HFFc6 (cell line): ENCODE measurements around the gene DMAP1. TPM values are rescaled to one million over a fixed set of nuclear protein-coding genes. Genes with fewer than 3 reads are reported as not detected.

Experiments
- DNase-seq: peaks from one replicate; pipeline ENCODE4 v3.0.0-alpha.2; 2018
- H3K27ac Mint-ChIP-seq: 2 replicates; pipeline ENCODE4 v1.8.0; 2020; ENCODE audit warnings: mild to moderate bottlenecking, mixed read lengths
- H3K27me3 Mint-ChIP-seq: 2 replicates; pipeline ENCODE4 v1.8.0; 2021; ENCODE audit warnings: mild to moderate bottlenecking, moderate library complexity, mixed read lengths; ENCODE audit not compliant: insufficient read depth
- H3K36me3 Mint-ChIP-seq: 2 replicates; pipeline ENCODE4 v1.8.0; 2021; ENCODE audit warnings: low read depth, mixed read lengths
- H3K4me1 Mint-ChIP-seq: 2 replicates; pipeline ENCODE4 v1.8.0; 2020; ENCODE audit warnings: low read depth, mixed read lengths
- H3K4me3 Mint-ChIP-seq: 2 replicates; pipeline ENCODE4 v1.8.0; 2020; ENCODE audit warnings: mild to moderate bottlenecking, moderate library complexity, mixed read lengths
- H3K9me3 Mint-ChIP-seq: 2 replicates; pipeline ENCODE4 v1.8.0; 2020; ENCODE audit warnings: mild to moderate bottlenecking, mixed read lengths
- CTCF ChIP-seq: fragments of 200-600 bp; sonication (generic); IDR thresholded peaks from 2 replicates; pipeline ENCODE4 v1.5.0; 2021; ENCODE audit warnings: antibody characterized with exemption, mild to moderate bottlenecking
- total RNA-seq, 6 experiments: library from RNA; stranded (reverse); fragmentation: NEBNext Ultra II Directional; extraction: Animal tissue kit (Norgen Biotek cat#: 25700); gene quantifications; 2 replicates in 1 of 6; 3 replicates in 5 of 6; pipeline ENCODE4 v1.2.3, GENCODE V29; 2021

The DMAP1 gene
- total RNA-seq, 6 experiments from 2014 or later: 25.7 to 34.6 (median 30.1) TPM

- Mint-ChIP-seq H3K36me3 (peaks cover 4% of the 10 kb centered on the region; the same call in 1 of the 2 replicates), H3K27me3 (no peaks in the 10 kb centered on the region; the same call in 1 of the 2 replicates)
- DNase-seq: no peak
Measured at GRCh38 chr1:44267438-44267837, 54.2 kb downstream of the DMAP1 start.

DNA sequence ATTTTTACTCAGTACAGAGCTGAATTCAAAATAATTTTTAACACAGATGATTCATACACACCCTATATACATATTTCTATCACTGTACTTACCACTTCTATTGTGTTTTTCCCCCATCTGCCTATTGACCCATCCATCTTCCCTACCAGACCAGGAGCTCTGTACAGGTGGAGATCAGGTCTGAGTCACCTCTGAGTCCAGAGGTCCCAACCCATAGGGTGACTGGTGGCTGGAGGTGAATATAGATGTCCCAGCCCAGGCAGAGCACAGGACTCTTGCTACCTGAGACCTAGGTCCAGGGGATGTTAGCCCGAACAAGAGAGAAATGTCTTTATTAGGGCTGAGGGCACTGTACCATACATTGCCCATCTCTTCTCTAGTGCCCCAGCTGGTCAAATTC, 54.8 kb downstream of the DMAP1 start:
- no peak for DNase-seq
- H3K4me1 Mint-ChIP-seq: no peaks in the 10 kb centered on the region
- peaks cover 4% of the 10 kb centered on the region; the same call in 1 of the 2 replicates for H3K36me3 Mint-ChIP-seq
- H3K27me3 Mint-ChIP-seq: no peaks in the 10 kb centered on the region; the same call in 1 of the 2 replicates
- no peak overlapping the region for H3K4me3 Mint-ChIP-seq
- no peak overlapping the region for H3K27ac Mint-ChIP-seq
- H3K9me3 Mint-ChIP-seq: no peaks in the 10 kb centered on the region
- TF ChIP-seq CTCF: no peak

More at GRCh38 chr1:44267438-44267837, 54.2 kb downstream of the DMAP1 start:
- Mint-ChIP-seq H3K27ac (no peak overlapping the region), H3K4me3 (no peak overlapping the region), H3K4me1 (no peaks in the 10 kb centered on the region), H3K9me3 (no peaks in the 10 kb centered on the region)
- TF ChIP-seq CTCF: no peak

Other genes with a start within 250 kb of the DMAP1 start
- 10 to 100 TPM; 19.1 to 22.7 (median 20.8) TPM for gene DPH2, start 243.5 kb upstream of the DMAP1 start, total RNA-seq
- 100 to 1,000 TPM; 145 to 191 (median 155) TPM for gene ATP6V0B, start 238.5 kb upstream of the DMAP1 start, total RNA-seq
- 100 to 1,000 TPM in 2 of 6 experiments, 10 to 100 TPM in 4; 87.8 to 107 (median 98.8) TPM for gene B4GALT2, start 234.3 kb upstream of the DMAP1 start, total RNA-seq
- 1 to 10 TPM; 5.6 to 7.7 (median 6.5) TPM for gene CCDC24, start 221.9 kb upstream of the DMAP1 start, total RNA-seq
- gene SLC6A9, start 182.0 kb upstream of the DMAP1 start, total RNA-seq: 10 to 100 TPM in 2 of 6 experiments, 1 to 10 TPM in 4; 8.3 to 11.0 (median 9.3) TPM
- gene KLF17, start 94.7 kb upstream of the DMAP1 start, total RNA-seq: under 1 TPM in 2 of 6 experiments, not detected in 4; 0.06 to 0.07 TPM
- gene KLF18, start 71.8 kb upstream of the DMAP1 start, total RNA-seq: not detected
- 10 to 100 TPM; 54.7 to 63.5 (median 58.3) TPM for gene ERI3, start 141.8 kb downstream of the DMAP1 start, total RNA-seq
- gene RNF220, start 191.8 kb downstream of the DMAP1 start, total RNA-seq: 10 to 100 TPM; 42.1 to 54.7 (median 51.9) TPM